ENCODE data around the gene CFAP46.
"Not testable (repeated sequence)": the region's sequence is repeated elsewhere in the genome, so short reads cannot be mapped to it uniquely, and the experiment has no call there.

The CFAP46 gene

GRCh38 chr10:132929480-132929879, 12.9 kb downstream of the CFAP46 start:
- DNase-seq (ENCODE audit: low read depth in 1 of 2, low spot score in 1 of 2), result no peak

DNA sequence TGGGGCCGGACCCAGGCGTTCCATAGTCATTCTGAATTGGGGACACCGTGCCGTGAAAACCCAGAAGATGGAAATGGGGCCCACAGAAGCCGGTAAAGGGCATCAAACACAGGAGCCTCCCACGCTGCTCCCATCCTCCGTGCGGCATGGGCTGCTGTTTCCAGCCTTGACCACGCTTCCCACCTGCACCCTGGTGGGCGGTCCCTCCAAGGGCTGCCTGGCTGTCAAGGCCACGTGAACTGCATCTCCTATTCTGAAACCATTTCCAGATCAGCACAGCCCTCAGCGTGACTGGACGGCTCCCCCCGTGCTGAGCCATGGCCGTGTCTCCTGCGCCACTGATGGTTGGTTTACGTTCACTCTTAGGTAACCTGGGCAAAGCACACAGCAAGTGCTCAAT, 14.1 kb downstream of the CFAP46 start:
- DNase-seq (ENCODE audit: low read depth in 1 of 2, low spot score in 1 of 2), result no peak

DNA sequence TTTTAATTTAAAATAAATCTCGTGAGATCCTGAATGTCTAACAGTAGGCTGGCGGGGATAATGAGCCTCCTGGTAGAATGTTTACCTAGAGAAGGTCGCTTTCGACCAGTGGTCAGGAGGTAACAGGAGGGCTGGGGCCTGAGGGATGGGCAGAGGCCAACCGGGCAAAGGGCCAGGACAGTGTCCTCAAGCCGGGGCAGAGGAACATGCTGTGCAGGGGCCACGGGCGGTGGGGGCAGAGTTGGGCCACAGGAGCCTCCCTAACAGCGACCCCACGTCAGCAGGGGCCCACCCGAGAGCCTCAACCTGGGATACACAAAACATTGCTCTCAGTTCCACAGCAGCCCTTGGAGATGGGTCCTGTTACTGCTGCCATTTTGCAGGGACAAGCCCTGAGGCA, 14.5 kb downstream of the CFAP46 start:
- DNase-seq (ENCODE audit: low read depth in 1 of 2, low spot score in 1 of 2), result no peak

DNA sequence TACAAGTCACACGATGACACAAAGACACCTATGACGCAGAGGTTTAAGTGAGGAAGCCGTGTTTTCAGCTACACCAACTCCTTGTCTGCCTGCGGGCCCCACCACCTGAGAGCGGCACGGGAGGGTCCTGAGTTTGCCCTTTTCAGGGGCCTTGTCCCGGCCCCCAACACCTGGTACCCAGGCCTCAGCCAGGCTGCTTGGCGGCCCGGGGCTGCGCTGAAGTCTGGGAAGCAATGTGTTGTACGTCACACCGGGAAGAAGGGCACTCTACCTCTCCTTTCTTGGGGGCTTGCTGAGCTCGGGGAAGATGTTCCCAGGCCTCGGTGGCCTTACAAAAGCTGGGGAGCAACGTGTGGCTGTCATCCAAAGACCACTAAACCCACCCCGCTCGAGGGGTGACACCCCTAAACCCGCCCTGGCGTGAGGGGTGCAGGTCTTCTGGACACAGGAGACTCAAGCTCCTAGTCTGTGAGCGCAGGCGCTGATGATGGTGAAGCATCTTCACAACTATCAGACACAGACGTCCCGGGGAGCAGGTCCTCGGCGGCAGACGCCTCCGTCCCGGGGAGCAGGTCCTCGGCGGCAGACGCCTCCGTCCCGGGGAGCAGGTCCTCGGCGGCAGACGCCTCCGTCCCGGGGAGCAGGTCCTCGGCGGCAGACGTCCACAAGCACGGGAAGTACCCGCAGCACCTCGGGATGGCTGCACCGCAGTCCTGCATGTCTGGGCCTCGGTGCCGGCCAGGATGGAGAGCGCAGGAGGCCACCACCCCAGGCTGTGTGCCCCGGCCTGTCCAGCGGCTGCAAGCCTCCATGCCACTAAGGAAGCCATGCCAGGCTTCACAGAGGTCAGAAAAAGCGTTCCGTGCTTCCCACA, 15.4 kb downstream of the CFAP46 start:
- DNase-seq (ENCODE audit: low read depth in 1 of 2, low spot score in 1 of 2), result no peak

GRCh38 chr10:132926070-132926469, 16.3 kb downstream of the CFAP46 start:
- DNase-seq (ENCODE audit: low read depth in 1 of 2, low spot score in 1 of 2), result no peak

DNA sequence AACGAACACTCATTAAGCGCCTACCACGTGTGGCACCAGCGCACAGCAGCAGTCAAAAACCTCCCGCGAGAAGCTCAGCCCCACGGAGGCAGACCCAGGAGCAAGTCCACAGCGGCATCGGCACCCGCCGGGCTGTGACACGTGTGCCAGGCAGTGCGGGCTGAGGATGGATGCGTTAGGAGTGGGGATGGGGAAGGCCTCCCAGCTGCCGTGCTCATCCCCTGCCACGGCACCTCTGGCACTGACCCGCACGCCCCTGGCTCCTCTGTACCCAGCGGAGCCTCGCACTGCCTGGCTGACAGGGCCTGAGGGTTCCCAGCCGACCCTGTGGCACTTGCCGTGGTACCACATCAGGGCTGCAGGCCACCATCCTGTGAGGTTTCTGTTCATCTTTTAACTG, 16.8 kb downstream of the CFAP46 start:
- no peak for DNase-seq (ENCODE audit: low read depth in 1 of 2, low spot score in 1 of 2)

DNA sequence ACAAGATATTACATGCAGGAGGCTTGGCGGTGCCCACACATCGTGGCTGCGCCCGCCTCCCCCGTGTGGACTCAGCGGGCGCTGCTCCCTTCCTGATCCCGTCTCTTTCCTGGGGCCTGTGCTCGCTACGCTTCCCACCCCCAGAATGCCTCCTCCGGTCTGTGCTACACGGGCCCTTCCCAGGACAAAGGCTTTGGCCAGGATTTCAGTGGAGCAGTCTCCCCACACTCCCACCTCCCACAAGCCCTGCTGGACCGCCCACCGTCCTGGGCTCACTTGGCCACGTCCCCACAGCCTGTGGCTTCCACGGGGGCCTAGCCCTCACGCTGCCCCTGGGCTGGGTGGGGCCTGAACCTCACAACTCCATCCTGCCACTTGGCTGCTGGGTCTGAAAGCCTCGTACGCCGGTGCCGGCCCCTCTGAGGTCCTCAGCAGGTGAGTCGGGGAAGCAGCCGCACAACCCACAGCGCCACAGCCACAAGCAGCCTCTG, 17.3 kb downstream of the CFAP46 start:
- no peak for DNase-seq (ENCODE audit: low read depth in 1 of 2, low spot score in 1 of 2)

DNA sequence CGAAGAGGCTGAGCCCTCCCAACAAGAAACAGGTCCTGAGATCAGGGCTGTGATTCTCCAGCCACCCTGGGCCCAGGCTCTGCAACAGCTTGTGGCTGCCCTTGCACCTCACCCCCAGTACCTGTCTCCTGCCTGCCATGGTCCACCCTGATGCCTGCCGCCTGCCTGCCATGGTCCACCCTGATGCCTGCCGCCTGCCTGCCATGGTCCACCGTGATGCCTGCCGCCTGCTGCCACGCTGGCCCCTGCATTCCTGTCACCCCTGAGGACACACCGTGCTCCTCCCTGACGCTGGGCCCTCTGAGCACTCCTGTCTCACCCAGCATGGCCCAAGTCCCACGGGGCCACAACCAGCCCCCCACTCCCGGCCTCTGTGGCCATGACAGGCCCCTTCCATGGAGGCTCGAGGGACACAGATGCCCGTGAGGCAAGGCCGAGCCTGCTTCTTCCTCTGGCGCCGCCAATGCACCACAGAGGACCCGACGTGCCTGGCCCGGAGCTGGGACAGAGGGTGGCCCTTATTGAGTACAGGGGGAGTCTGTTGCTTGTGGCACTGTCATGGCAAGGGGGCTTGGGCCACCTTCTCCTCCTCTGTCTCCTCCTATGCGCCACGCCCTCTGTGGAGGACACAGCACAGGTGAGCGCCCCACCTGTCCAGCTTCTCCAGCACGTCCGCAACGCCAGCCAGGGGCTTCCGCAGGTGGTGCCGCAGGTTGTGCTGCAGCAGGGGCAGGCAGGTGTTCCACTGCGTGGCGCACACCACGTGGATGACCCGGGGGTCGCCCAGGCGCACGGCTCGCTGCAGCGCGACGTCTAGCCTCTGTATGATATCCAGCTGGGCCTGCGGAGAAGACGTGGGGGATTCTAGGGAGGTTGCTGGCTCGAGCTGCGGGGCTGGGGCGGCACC, 18.1 kb downstream of the CFAP46 start:
- no peak for DNase-seq (ENCODE audit: low read depth in 1 of 2, low spot score in 1 of 2)

DNA sequence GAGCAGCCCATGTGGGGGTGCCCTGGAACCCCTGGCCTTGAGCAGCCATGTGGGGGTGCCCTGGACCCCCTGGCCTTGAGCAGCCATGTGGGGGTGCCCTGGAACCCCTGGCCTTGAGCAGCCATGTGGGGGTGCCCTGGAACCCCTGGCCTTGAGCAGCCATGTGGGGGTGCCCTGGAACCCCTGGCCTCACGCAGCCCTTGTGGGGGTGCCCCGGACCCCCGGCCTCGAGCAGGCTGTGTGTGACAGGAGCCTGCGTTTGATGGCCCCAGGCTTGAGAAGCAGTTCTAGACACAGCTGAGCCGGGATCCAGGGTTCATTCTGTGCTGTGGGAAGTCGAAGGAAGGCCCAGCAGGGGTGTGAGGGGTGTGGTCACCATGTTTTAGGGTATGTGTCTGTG, 19.0 kb downstream of the CFAP46 start:
- not testable (repeated sequence) for DNase-seq (ENCODE audit: low read depth in 1 of 2, low spot score in 1 of 2)

DNA sequence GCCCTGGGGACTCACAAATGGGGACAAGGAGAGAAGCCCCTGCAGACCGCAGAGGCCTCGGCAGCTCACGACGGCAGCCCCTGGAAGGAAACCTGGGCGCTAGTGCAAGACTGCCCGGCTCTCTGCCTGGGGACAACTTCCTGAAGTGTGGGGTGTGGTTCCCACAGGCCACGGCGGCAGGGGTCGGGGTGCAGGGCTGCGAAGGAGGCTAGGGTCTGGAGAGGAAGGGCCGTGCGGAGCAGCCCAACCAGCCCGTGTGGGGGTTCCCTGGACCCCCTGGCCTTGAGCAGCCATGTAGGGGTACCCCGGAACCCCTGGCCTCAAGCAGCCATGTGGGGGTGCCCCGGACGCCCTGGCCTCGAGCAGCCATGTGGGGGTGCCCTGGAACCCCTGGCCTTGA, 19.5 kb downstream of the CFAP46 start:
- no peak for DNase-seq (ENCODE audit: low read depth in 1 of 2, low spot score in 1 of 2)

GRCh38 chr10:132921818-132922807, 20.3 kb downstream of the CFAP46 start:
- no peak for DNase-seq (ENCODE audit: low read depth in 1 of 2, low spot score in 1 of 2)

- no peak for DNase-seq (ENCODE audit: low read depth in 1 of 2, low spot score in 1 of 2)
These were observed 21.3 kb downstream of the CFAP46 start for GRCh38 chr10:132921086-132921485.

DNA sequence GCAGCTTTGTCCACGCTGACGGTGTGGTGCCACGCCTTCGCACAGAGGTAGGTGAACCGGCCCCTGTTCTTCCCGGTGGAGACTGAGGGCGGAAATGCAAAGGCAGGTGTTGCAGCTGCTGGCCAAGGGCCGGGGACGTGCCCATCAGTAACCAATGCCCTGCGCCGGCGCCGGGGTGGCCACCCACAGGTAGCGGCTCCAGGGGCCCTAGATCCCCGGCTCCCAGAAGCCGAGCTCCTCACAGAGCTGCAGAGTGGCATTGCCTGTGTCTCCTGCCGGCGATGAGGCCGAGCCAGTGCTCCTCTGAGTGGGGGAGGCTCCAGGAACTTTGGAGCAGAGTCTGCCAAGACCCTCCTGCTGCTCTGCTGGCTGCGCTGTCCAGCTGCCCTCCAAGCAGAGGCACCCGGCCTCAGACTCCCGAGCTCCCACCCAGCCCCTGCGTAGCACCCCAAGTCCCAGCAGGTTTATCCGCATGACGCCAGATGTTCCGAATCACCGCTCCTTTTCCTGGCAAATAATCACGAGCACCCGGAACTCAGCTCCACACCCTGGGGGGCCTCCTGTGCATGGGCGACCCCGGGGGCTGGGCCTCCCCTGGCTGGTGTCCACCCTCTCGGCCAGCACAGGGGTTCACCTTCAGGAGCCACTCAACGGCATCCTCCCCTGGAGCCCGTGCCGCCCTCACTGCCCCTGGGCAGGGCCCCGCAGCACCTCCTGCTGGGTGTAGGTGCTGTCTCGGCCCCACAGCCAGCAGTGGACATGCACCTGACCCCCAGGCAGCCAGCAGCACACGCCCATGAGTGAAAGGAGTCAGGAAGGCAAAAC, 22.1 kb downstream of the CFAP46 start:
- DNase-seq (ENCODE audit: low read depth in 1 of 2, low spot score in 1 of 2), result no peak

DNA sequence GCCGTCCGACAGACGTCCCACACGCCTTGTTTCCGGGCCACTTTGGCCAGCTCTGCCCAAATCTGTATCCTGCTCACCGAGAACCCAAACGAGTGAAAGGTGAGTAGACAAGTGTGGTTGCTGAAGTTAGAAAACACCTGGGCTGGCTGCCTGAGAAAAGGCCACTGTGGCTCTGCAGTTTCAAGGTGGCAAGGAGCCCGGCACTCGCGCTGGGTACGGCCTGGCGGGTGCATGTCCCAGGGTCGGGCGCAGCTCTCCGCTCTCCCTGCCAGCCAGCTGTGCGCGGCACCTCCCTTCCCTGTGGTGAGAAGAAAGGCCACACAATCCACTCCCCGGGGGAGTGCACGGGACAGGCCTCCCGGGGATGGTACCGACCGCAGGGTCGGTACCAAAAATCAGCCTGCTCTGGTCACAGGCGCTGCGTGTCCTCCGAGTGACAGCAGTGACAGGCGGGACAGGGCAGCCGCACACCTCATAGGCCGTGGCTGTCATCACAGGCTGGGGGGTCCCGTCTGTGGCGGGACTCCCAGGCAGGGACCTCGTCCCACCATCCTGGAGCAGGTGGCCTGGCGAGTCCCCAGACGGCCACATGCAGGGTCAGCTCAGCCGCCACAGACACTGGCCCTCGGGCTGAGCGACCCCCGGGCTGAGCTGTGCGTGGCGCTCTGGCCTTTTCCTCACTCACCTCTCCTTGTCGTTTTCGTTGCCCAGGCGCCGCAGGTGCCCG, 22.8 kb downstream of the CFAP46 start:
- no peak for DNase-seq (ENCODE audit: low read depth in 1 of 2, low spot score in 1 of 2)

DNA sequence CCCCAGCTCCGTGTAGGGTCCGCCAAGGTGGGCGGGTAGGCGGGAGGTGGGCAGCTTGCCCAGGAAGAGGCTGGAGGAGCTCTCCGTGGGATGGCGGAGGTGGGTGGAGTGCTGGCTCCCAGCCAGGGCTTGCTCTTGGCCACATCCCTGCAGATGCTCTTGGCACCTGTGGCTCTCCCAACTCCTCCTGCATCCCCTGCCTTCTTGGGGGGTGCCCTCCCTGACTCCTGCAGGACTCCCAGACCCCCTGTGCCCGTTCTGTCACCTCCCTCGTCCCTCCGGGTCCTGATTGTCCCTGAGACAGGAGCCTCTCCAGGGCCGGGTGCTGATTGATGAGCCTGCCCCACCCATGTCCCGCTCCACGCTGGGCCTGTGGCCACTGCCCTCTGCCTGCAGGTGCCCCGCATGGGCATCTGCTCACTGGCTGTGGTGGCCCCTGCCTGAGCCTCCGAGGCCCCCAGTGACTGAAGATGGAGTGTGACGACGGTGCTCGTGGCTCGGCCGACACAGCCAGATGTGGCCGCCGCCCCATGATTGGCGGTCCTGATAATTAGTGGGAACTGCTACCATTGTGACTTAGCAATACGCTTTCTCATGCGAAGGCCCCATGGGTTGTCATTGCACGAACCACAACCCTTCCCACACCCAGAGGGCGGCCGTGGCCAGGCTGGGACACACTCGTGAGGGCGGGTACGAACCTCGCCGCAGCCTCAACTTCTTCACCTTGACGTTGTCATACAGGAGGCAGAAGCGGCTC, 23.6 kb downstream of the CFAP46 start:
- DNase-seq (ENCODE audit: low read depth in 1 of 2, low spot score in 1 of 2), result no peak

GRCh38 chr10:132918264-132918616, 24.1 kb downstream of the CFAP46 start:
- DNase-seq (ENCODE audit: low read depth in 1 of 2, low spot score in 1 of 2), result no peak

DNA sequence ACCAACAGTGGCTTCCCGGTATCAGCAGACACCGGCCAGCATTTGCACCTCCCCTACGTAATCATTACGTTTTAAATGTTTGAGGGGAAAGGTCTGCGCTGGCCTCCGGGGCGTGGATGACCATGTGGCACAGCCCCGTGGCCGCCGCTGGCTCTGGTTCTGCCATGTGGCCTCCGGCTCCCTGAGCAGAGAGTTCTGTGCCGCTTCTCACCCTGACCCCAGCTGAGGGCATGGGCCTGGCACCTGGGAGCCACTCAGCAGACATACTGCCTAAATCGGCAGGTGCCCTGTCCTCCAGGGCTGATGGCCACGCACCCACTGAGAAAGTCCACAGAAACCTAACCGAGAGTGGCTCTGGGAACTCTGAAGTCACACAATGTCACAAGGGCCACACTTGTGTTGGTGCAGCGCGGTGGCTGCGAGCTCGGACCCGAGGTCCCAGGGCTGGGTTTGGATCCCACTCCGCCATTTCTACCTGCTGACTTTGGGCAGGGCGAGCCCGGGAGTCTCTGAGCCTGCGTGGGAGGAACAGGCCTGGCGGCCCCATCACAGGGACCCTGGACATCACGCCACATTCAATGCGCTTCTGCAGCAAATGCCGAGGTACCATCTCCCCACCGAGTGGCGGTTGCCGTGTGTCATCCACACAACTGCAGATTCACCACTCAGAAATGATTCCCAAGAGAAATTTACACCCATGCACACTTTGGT, 25.3 kb downstream of the CFAP46 start:
- DNase-seq (ENCODE audit: low read depth in 1 of 2, low spot score in 1 of 2), result no peak

GRCh38 chr10:132916421-132916841, 25.9 kb downstream of the CFAP46 start:
- DNase-seq (ENCODE audit: low read depth in 1 of 2, low spot score in 1 of 2), result no peak
